H1 (cell line): Measurements from ENCODE around the gene UROD. TPM values are rescaled to one million over a fixed set of nuclear protein-coding genes. Genes with fewer than 3 reads are reported as not detected.
A peak's percentile ranks its signal among the peaks of the same experiment; 100 is the strongest.

Source experiments
- HDAC2 ChIP-seq, 2 experiments: fragments of 300-600 bp in 1 of 2; sonication (generic) in 1 of 2; IDR thresholded peaks; 2 replicates each; pipeline ENCODE4 v1.6.1; 2011 to 2012; ENCODE audit warnings: low read depth in 2 of 2, low read length in 2 of 2, mild to moderate bottlenecking in 2 of 2, moderate library complexity in 2 of 2, borderline replicate concordance in 1 of 2, inconsistent platforms in 1 of 2
- HDAC6 ChIP-seq: IDR thresholded peaks from one replicate; pipeline ENCODE4 v1.7.1; 2012; ENCODE audit warnings: low read depth, mild to moderate bottlenecking, inconsistent platforms, low read length, moderate library complexity
- KDM5A ChIP-seq: fragments of 200-600 bp; IDR thresholded peaks from 2 replicates; pipeline ENCODE4 v1.7.1; 2012; ENCODE audit warnings: mild to moderate bottlenecking, low read length, inconsistent platforms, mixed read lengths
- POLR2A ChIP-seq, 2 experiments: IDR thresholded peaks; 1 replicate in 1 of 2; 2 replicates in 1 of 2; pipeline ENCODE4 v1.6.1; 2011; ENCODE audit warnings: low read depth in 2 of 2, low read length in 2 of 2, mild to moderate bottlenecking in 2 of 2; ENCODE audit errors: control extremely low read depth in 1 of 2
- RFX5 ChIP-seq: IDR thresholded peaks from 2 replicates; pipeline ENCODE4 v1.6.1; 2011; ENCODE audit warnings: low read depth, low read length, improper control_type of control experiment, borderline replicate concordance
- RNF2 ChIP-seq: fragments of 200-900, 300-1000 bp; sonication (generic); IDR thresholded peaks from 2 replicates; pipeline ENCODE4 v1.7.1; 2016; ENCODE audit warnings: borderline replicate concordance, low read depth, mild to moderate bottlenecking, antibody characterized with exemption, low read length; ENCODE audit not compliant: poor library complexity, severe bottlenecking; ENCODE audit errors: missing control alignments
- SAP30 ChIP-seq: fragments of 300-600 bp; sonication (generic); IDR thresholded peaks from 2 replicates; pipeline ENCODE4 v1.7.1; 2012; ENCODE audit warnings: low read length, moderate library complexity, mild to moderate bottlenecking, inconsistent platforms; ENCODE audit not compliant: insufficient read depth, insufficient replicate concordance
- SIN3A ChIP-seq, 2 experiments: IDR thresholded peaks in 1 of 2; conservative IDR thresholded peaks in 1 of 2; 2 replicates each; pipeline ENCODE4 v1.6.1; 2011 to 2012; ENCODE audit warnings: low read length in 2 of 2, improper control_type of control experiment in 1 of 2, low read depth in 1 of 2, mild to moderate bottlenecking in 1 of 2
- SP1 ChIP-seq: IDR thresholded peaks from 2 replicates; pipeline ENCODE4 v1.6.1; 2011; ENCODE audit warnings: low read depth, low read length
- SP4 ChIP-seq: IDR thresholded peaks from 2 replicates; pipeline ENCODE4 v1.6.1; 2012; ENCODE audit warnings: low read length, inconsistent platforms
- polyA plus RNA-seq, 7 experiments: library from polyadenylated mRNA; depleted of rRNA in 3 of 7; stranded (reverse) in 5 of 7; unstranded in 2 of 7; fragments of >200 nt in 5 of 7; fragments of 200-250 nt in 2 of 7; gene quantifications; 1 replicate in 5 of 7; 2 replicates in 1 of 7; 4 replicates in 1 of 7; pipeline versions ENCODE4 v1.2.1 to v1.2.3, GENCODE V29; 2011 to 2013; ENCODE audit warnings: missing spikeins in 2 of 7, mixed read lengths in 2 of 7
- total RNA-seq: library from RNA; stranded (reverse); fragmentation: NEBNext Ultra II Directional; extraction: Animal tissue kit (Norgen Biotek cat#: 25700); gene quantifications from 2 replicates; pipeline ENCODE4 v1.2.1, GENCODE V29; 2021

Gene UROD
- total and polyA plus RNA-seq, 2 of the 8 experiments (the other 6 are each of a cell fraction or from before 2014, with no cell fraction given), result 86.6 to 220 TPM

DNA sequence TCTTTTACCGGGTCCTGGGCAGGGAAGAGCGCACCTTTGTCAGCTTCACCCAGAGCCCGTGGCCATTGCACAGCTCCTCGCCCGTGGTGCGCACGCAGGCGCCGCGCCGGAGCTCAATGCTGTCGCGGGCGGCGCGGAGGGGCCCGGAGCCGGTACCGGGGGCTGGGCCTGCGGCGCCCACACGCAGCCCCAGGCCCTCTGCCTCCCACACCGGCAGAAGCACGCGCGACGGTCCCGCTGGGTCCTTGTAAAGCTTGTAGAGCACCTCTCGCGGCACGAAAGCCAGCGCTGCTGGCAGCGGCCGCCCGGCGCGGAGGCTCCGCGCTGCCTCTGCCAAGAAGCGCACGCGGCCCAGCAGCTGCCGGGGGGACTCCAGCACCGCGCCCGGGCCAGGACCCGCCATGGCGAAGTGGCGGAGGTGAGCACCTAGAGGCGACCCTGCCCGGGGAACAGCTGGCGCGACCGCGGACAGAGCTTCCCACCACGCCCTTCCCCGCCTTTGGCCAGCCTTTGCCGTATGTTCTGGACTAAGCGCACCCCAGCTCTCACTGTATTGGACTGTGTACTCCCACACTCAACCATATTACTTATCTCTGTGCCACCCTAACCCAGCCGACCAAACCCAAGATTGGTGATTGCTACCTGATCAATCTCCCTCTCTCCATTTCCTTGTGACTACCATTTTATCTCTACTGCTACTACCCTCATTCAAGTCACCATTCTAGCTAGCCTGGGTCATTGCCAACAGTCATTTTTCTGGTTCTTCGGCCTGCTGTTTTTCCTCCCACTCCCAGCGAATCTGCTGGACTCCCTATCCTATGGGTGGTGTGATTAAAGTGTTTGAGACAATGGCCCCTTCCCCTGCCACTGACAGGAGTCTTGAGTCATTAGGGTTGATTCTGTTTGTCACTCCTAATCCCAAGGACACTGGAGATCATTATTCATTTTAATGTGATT, 921 bp upstream of the UROD start, which contains the start of gene HECTD3 (continued):
- TF ChIP-seq RNF2 (no peak), SAP30 (no peak), RFX5 (no peak), SIN3A (conservative IDR thresholded peaks at IDR 0.05 in 1 of 2, IDR thresholded peaks at IDR 0.05 in 1 of 2; ENCODE audit: low read depth in 1 of 2, low read length in 2 of 2) (peak; percentile 89 to 93; a peak in 3 of 4 replicates), HDAC2 (IDR thresholded peaks at IDR 0.05; ENCODE audit: borderline replicate concordance in 1 of 2, low read depth in 2 of 2, low read length in 2 of 2) (no peak; a peak in 1 of 4 replicates), HDAC6 (no peak), SP4 (no peak), SP1 (no peak), POLR2A (IDR thresholded peaks at IDR 0.05; ENCODE audit: control extremely low read depth in 1 of 2, low read depth in 2 of 2, low read length in 2 of 2) (no peak), KDM5A (no peak)
